ENCODE data around the gene MEDAG. TPM values are rescaled to one million over a fixed set of nuclear protein-coding genes. Genes with fewer than 3 reads are reported as not detected.

MEDAG gene
- total RNA-seq, result 10 to 100 TPM in 1 of 3 donors, 1 to 10 TPM in 1, under 1 TPM in 1; 0.46 to 11.0 (median 8.9) TPM
- long read RNA-seq, donor 1, transcript MEDAG-201 (5 exons, 2,374 nt), result major isoform, 37 of 39 reads
- long read RNA-seq, donor 1, partial matches to known transcripts, result 2 of 39 reads
- long read RNA-seq, donor 1, other reads (novel, unspliced or antisense), result 0 of 39 reads
- long read RNA-seq, donor 2, result 0 reads

GRCh38 chr13:30905932-30906383, at the start of gene MEDAG:
TSS of gene MEDAG (plus strand) at chr13:30906271. CDS start at chr13:30906516, 245 bp downstream.
- ATAC-seq, result peak; percentile 62
- Histone ChIP-seq H3K36me3 (ENCODE audit: low read depth) (no peaks in the 10 kb centered on the region), H3K4me3 (no peak within 1 kb of the TSS), H3K9me3 (no peaks in the 10 kb centered on the region), H3K4me1 (ENCODE audit: low read depth) (peaks cover 8% of the 10 kb centered on the region)
- peak; percentile 27 to 70 (median 34) for DNase-seq
- TF ChIP-seq CTCF (IDR thresholded peaks at IDR 0.05), result no peak
- intact Hi-C loops (cut with DNase I, micrococcal nuclease), result no loop called here

- no peak for DNase-seq
- Histone ChIP-seq H3K9me3 (no peaks in the 10 kb centered on the region), H3K4me1 (ENCODE audit: low read depth) (no peaks in the 10 kb centered on the region), H3K36me3 (ENCODE audit: low read depth) (no peaks in the 10 kb centered on the region), H3K4me3 (no peak overlapping the region)
- TF ChIP-seq CTCF (IDR thresholded peaks at IDR 0.05), result no peak
- no peak for ATAC-seq
- intact Hi-C loops (cut with DNase I, micrococcal nuclease), result no loop called here
Measured at GRCh38 chr13:30857018-30857417, 49.1 kb upstream of the MEDAG start.

- Histone ChIP-seq H3K36me3 (ENCODE audit: low read depth) (no peaks in the 10 kb centered on the region), H3K4me1 (ENCODE audit: low read depth) (no peaks in the 10 kb centered on the region), H3K9me3 (no peaks in the 10 kb centered on the region), H3K4me3 (no peak overlapping the region)
- intact Hi-C loops (cut with DNase I, micrococcal nuclease), result no loop called here
- TF ChIP-seq CTCF (IDR thresholded peaks at IDR 0.05), result no peak
- DNase-seq, result no peak
- ATAC-seq, result no peak
Measured at GRCh38 chr13:30857636-30858035, 48.4 kb upstream of the MEDAG start.

- no peak for TF ChIP-seq CTCF (IDR thresholded peaks at IDR 0.05)
- Histone ChIP-seq H3K36me3 (ENCODE audit: low read depth) (no peaks in the 10 kb centered on the region), H3K4me3 (no peak overlapping the region), H3K4me1 (ENCODE audit: low read depth) (no peaks in the 10 kb centered on the region), H3K9me3 (no peaks in the 10 kb centered on the region)
- DNase-seq (no peak), ATAC-seq (no peak)
- intact Hi-C loops (cut with DNase I, micrococcal nuclease), result no loop called here
Measured at GRCh38 chr13:30859326-30859725, 46.7 kb upstream of the MEDAG start.

- Histone ChIP-seq H3K9me3 (no peaks in the 10 kb centered on the region), H3K4me3 (no peak overlapping the region), H3K36me3 (ENCODE audit: low read depth) (no peaks in the 10 kb centered on the region), H3K4me1 (ENCODE audit: low read depth) (peaks cover 6% of the 10 kb centered on the region)
- DNase-seq (no peak), ATAC-seq (no peak)
- no peak for TF ChIP-seq CTCF (IDR thresholded peaks at IDR 0.05)
- intact Hi-C loops (cut with DNase I, micrococcal nuclease), result no loop called here
Measured at GRCh38 chr13:30861163-30861562, 44.9 kb upstream of the MEDAG start.
